ENCODE results near the gene ATP6V0A4. TPM values are rescaled to one million over a fixed set of nuclear protein-coding genes. Genes with fewer than 3 reads are reported as not detected.

Gene ATP6V0A4
- 10 to 100 TPM in 2 of 4 donors, 1 to 10 TPM in 2; 6.0 to 34.1 (median 19.6) TPM for total RNA-seq

DNA sequence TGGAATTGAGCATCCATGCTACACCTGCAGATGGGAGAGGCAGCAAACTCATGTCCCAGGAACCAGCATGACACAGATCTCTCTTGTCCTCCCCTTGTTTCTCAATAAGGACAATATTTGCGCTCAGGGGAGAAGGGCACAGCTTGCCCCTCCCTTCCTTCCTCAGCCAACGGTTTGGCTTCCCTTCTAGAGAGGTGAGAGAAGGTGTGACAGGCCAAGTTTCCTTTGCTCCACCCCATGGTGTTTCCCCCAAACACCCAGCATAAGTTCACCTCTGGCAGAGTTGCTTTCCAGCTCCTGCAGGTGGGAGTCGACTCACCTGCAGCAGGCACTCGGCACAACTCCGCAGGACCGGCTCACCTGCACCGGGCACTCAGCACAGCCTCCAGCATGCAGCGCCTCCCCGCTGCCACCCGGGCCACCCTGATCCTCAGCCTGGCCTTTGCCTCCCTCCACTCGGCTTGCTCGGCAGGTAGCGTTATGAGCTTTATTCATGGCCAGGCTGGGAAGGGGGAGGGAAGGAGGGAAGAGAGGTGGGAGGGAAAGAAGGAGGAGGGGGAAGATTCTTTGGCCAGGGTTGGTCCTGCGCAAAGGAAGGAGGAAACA, at the start of gene ATP6V0A4, which contains the start of gene TMEM213:
TSS of gene ATP6V0A4 (minus strand) at position 482 of the 606 bp plus-strand sequence. CDS start 26,949 bp downstream, outside the sequence.
TSS of gene TMEM213 (plus strand) at position 280 of the 606 bp plus-strand sequence. CDS start at position 391, 111 bp downstream.
- no peak within 1 kb of the TSS for H3K4me3 ChIP-seq (ENCODE audit: low read depth, poor library complexity, severe bottlenecking)
- intact Hi-C loops (cut with DNase I; ENCODE audit: low total_unique reads) = no loop called here
- WGBS, 2 donors = 11 to 22% methylated on average over 12 to 14 of the region's 14 CpGs
- TF ChIP-seq, protein P1, sequence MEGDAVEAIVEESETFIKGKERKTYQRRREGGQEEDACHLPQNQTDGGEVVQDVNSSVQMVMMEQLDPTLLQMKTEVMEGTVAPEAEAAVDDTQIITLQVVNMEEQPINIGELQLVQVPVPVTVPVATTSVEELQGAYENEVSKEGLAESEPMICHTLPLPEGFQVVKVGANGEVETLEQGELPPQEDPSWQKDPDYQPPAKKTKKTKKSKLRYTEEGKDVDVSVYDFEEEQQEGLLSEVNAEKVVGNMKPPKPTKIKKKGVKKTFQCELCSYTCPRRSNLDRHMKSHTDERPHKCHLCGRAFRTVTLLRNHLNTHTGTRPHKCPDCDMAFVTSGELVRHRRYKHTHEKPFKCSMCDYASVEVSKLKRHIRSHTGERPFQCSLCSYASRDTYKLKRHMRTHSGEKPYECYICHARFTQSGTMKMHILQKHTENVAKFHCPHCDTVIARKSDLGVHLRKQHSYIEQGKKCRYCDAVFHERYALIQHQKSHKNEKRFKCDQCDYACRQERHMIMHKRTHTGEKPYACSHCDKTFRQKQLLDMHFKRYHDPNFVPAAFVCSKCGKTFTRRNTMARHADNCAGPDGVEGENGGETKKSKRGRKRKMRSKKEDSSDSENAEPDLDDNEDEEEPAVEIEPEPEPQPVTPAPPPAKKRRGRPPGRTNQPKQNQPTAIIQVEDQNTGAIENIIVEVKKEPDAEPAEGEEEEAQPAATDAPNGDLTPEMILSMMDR (IDR thresholded peaks at IDR 0.05) = no peak
- no peak for TF ChIP-seq POLR2A (IDR thresholded peaks at IDR 0.05)
- peak in 1 of 2 donors; percentile 81 for DNase-seq (ENCODE audit: low spot score in 2 of 2)

DNA sequence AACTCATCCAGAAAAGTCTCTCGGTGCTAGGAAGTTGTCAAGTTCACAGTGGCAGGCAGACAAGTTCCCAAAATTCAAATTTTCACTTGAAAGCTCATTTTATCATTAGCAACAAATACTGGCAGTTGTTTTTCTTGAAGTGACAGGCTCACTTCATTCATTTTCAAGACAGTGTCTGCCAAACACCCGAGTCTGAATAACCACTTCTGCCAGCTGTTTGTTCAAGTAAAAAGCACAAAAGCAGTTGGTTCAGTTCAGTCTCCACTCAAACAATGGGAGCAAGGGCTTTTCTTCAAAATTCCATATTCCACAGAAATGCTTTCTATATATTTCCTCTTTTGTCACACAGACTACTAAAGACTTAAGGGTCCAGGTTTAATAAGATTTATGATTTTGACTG, 47.7 kb upstream of the ATP6V0A4 start:
- H3K4me3 ChIP-seq (ENCODE audit: low read depth, poor library complexity, severe bottlenecking) = no peak overlapping the region
- no peak for TF ChIP-seq POLR2A (IDR thresholded peaks at IDR 0.05)
- TF ChIP-seq, protein P1 (IDR thresholded peaks at IDR 0.05) = no peak
- 37 to 41% methylated on average over 2 of the region's 2 CpGs for WGBS, 2 donors
- intact Hi-C loops (cut with DNase I; ENCODE audit: low total_unique reads) = no loop called here
- DNase-seq (ENCODE audit: low spot score in 2 of 2) = no peak

DNA sequence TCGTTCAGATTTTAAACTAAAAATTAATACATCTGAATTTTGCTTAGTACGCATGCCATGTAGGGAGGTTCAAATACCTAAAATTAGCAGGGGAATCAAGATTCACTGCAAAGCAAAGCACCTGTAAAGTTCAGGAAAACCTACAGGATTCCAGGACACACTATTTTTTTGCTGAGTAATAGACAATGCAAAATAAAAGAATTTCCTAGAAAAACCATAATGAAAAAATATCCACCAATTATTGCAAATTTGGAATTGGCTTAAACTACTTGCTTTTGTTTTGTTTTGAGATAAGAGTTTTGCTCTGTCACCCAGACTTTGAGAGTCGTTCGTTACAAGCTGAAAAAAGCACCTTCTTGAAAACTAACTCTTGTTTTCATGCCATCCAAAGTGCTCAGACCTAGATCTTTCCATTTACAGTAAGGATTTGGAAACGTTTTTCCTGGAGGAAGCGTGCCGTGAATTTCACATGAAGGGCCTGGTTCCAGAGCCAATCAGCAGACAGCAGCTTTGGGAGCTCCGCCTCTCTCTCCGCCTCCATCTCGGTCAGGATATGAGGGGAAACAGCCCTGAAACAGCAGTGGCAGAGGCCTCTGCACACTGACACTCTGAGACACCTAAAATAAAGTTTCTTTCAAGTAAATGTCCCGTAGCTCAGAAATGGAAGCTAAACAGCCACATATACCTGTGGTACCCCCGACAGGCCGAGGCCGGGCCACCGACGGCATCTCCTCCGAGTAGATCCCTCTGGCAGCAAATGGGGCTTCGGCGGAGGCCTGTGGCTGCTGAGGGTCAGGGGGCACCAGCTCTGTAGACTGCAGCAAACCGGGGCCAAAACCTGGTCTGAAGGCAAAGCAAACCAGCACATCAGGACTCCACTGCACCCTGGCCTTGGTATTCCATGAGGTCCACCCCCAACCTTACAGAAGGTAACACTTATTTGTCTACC, 45.9 kb upstream of the ATP6V0A4 start:
- intact Hi-C loops (cut with DNase I; ENCODE audit: low total_unique reads) = no loop called here
- no peak for DNase-seq (ENCODE audit: low spot score in 2 of 2)
- 90% methylated on average over 20 of the region's 20 CpGs for WGBS, 2 donors
- TF ChIP-seq, protein P1 (IDR thresholded peaks at IDR 0.05) = no peak
- no peak for TF ChIP-seq POLR2A (IDR thresholded peaks at IDR 0.05)
- no peak overlapping the region for H3K4me3 ChIP-seq (ENCODE audit: low read depth, poor library complexity, severe bottlenecking)

DNA sequence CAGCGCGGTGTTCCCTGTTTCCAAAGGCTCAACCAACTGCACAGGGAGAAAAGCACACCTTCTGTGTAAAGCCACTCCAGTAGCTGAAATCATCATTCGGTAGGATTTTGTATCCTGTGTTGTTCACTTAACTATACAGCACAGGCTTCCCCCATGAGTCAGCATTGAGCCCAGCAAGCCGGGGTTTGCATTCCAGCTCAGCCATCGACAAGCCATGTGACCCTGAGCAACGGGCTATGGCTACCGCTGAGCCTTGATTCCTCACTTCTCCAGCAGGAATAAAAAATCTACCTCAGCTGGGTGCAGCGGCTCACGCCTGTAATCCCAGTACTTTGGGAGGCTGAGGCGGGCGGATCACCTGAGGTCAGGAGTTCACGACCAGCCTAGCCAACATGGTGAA, 44.1 kb upstream of the ATP6V0A4 start:
- intact Hi-C loops (cut with DNase I; ENCODE audit: low total_unique reads) = no loop called here
- H3K4me3 ChIP-seq (ENCODE audit: low read depth, poor library complexity, severe bottlenecking) = no peak overlapping the region
- 88 to 92% methylated on average over 12 of the region's 12 CpGs for WGBS, 2 donors
- no peak for TF ChIP-seq POLR2A (IDR thresholded peaks at IDR 0.05)
- TF ChIP-seq, protein P1 (IDR thresholded peaks at IDR 0.05) = no peak
- DNase-seq (ENCODE audit: low spot score in 2 of 2) = no peak

DNA sequence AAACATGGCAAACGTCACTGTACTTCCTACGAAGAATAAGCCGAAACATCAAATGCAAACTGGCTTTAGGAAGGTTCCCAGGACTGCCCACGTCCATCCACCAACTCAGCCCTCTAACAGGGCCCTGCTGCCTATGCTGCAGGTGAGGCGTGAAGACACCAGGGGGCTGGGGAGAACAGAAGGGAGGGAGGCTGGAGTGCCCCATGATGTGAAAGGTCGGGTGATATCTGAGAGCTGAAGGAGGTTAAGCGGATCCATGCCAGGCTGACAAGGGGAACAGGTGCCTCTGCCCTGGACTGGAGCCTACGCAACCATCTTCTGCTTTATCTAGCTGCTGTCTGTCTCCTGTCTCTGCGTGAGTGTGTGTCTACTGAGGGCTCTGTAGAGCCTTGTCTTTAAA, 40.2 kb upstream of the ATP6V0A4 start:
- 87 to 88% methylated on average over 9 of the region's 9 CpGs for WGBS, 2 donors
- intact Hi-C loops (cut with DNase I; ENCODE audit: low total_unique reads) = no loop called here
- no peak overlapping the region for H3K4me3 ChIP-seq (ENCODE audit: low read depth, poor library complexity, severe bottlenecking)
- no peak for TF ChIP-seq POLR2A (IDR thresholded peaks at IDR 0.05)
- TF ChIP-seq, protein P1 (IDR thresholded peaks at IDR 0.05) = no peak
- DNase-seq (ENCODE audit: low spot score in 2 of 2) = no peak

All from lower leg skin (tissue), 4 donors.